ENCODE data around the gene FHIT. TPM values are rescaled to one million over a fixed set of nuclear protein-coding genes. Genes with fewer than 3 reads are reported as not detected.
A peak's percentile ranks its signal among the peaks of the same experiment; 100 is the strongest.

Gene FHIT
- total and polyA plus RNA-seq, 4 donors, result 2.1 to 14.7 (median 6.6) TPM

DNA sequence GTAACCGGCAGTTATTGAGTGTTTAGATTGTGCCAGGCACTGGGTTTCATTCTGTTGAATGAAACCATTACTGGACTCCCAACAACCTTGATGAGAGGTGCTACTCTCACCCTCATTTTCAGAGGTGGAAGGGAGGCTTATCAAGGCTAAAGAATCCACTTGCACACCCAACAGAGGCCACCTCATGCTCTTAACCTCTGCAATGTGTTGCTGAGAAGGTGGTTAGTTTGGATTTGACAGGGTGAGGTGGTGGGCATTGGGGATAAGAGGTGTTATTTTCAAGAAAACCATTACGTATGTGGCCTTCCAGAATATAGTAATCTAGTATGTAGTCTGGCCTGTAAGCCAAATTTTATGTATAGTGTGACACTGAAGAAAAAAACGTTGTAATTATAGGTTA, 73.1 kb downstream of the FHIT start:
- no peak for DNase-seq (ENCODE audit: low spot score)
- WGBS, result 93% methylated on average over 3 of the region's 3 CpGs

DNA sequence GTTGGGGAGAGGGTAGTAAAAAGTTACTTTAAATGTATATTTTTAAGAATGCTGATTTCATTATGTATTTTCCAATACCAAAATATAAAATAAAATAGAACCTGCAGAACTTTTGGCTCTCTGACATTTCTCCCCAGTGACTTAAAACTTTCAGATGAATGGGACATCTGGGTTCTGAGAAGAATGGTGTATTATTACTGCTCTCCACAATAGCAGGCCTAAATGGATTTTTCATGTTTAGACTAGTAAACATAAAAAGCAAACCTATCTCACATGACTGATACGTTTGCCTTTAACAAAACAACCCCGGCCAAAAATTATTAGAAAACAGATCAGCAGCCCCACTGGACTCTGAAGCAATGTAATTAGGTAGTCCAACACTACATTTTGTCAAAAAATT, 73.8 kb downstream of the FHIT start:
- H3K36me3 ChIP-seq (ENCODE audit: control insufficient read depth in 4 of 4, insufficient read depth in 3 of 4, low read depth in 1 of 4, low read length in 3 of 4), result no peaks in the 10 kb centered on the region
- no peak for DNase-seq (ENCODE audit: low spot score)
- H3K27me3 ChIP-seq (ENCODE audit: control insufficient read depth in 4 of 4, insufficient read depth in 4 of 4, low read length in 3 of 4), result no peaks in the 10 kb centered on the region
- no peak for TF ChIP-seq EGR1 (IDR thresholded peaks at IDR 0.05; ENCODE audit: low read depth in 2 of 2)
- H3K27ac ChIP-seq (ENCODE audit: low read depth in 1 of 2, low read length in 2 of 2), result no peak overlapping the region
- no peak overlapping the region for H3K9ac ChIP-seq (ENCODE audit: low read depth in 1 of 2, low read length in 2 of 2)
- WGBS, result 80% methylated on average over 2 of the region's 2 CpGs
- peaks cover 0 to 8% (median 4%) of the 10 kb centered on the region in 4 donors for H3K4me1 ChIP-seq (ENCODE audit: control insufficient read depth in 4 of 4, insufficient read depth in 4 of 4, low read length in 3 of 4)
- no peak overlapping the region for H3K4me3 ChIP-seq (ENCODE audit: low read depth in 1 of 3, low read length in 3 of 3)
- no peaks in the 10 kb centered on the region for H3K9me3 ChIP-seq (ENCODE audit: control insufficient read depth in 4 of 4, low read length in 3 of 4)

More for the DNA sequence above, 73.1 kb downstream of the FHIT start:
- Histone ChIP-seq H3K9ac (ENCODE audit: low read depth in 1 of 2, low read length in 2 of 2) (no peak overlapping the region), H3K27ac (ENCODE audit: low read depth in 1 of 2, low read length in 2 of 2) (no peak overlapping the region), H3K9me3 (ENCODE audit: control insufficient read depth in 4 of 4, low read length in 3 of 4) (no peaks in the 10 kb centered on the region), H3K4me3 (ENCODE audit: low read depth in 1 of 3, low read length in 3 of 3) (no peak overlapping the region), H3K27me3 (ENCODE audit: control insufficient read depth in 4 of 4, insufficient read depth in 4 of 4, low read length in 3 of 4) (no peaks in the 10 kb centered on the region), H3K4me1 (ENCODE audit: control insufficient read depth in 4 of 4, insufficient read depth in 4 of 4, low read length in 3 of 4) (peaks cover 0 to 6% (median 3%) of the 10 kb centered on the region in 4 donors), H3K36me3 (ENCODE audit: control insufficient read depth in 4 of 4, insufficient read depth in 3 of 4, low read depth in 1 of 4, low read length in 3 of 4) (no peaks in the 10 kb centered on the region)
- TF ChIP-seq, protein P1, sequence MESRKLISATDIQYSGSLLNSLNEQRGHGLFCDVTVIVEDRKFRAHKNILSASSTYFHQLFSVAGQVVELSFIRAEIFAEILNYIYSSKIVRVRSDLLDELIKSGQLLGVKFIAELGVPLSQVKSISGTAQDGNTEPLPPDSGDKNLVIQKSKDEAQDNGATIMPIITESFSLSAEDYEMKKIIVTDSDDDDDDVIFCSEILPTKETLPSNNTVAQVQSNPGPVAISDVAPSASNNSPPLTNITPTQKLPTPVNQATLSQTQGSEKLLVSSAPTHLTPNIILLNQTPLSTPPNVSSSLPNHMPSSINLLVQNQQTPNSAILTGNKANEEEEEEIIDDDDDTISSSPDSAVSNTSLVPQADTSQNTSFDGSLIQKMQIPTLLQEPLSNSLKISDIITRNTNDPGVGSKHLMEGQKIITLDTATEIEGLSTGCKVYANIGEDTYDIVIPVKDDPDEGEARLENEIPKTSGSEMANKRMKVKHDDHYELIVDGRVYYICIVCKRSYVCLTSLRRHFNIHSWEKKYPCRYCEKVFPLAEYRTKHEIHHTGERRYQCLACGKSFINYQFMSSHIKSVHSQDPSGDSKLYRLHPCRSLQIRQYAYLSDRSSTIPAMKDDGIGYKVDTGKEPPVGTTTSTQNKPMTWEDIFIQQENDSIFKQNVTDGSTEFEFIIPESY (IDR thresholded peaks at IDR 0.05), result no peak
- TF ChIP-seq SP1 (IDR thresholded peaks at IDR 0.05), result no peak
- TF ChIP-seq RAD21 (IDR thresholded peaks at IDR 0.05), result no peak
- no peak for TF ChIP-seq FOXA2 (IDR thresholded peaks at IDR 0.05)
- TF ChIP-seq, protein P2, sequence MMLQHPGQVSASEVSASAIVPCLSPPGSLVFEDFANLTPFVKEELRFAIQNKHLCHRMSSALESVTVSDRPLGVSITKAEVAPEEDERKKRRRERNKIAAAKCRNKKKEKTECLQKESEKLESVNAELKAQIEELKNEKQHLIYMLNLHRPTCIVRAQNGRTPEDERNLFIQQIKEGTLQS (IDR thresholded peaks at IDR 0.05), result no peak
- no peak for TF ChIP-seq HNF4G (IDR thresholded peaks at IDR 0.05)
- no peak for TF ChIP-seq TAF1 (conservative IDR thresholded peaks at IDR 0.05)
- no peak for TF ChIP-seq EGR1 (IDR thresholded peaks at IDR 0.05; ENCODE audit: low read depth in 2 of 2)
- TF ChIP-seq FOXA1 (IDR thresholded peaks at IDR 0.05), result no peak
- TF ChIP-seq YY1 (IDR thresholded peaks at IDR 0.05), result no peak

GRCh38 chr3:61173676-61174075, 77.6 kb downstream of the FHIT start:
- H3K9me3 ChIP-seq (ENCODE audit: control insufficient read depth in 4 of 4, low read length in 3 of 4), result no peaks in the 10 kb centered on the region
- DNase-seq (ENCODE audit: low spot score), result no peak
- no peak overlapping the region for H3K4me3 ChIP-seq (ENCODE audit: low read depth in 1 of 3, low read length in 3 of 3)
- TF ChIP-seq GABPA (IDR thresholded peaks at IDR 0.05 in 1 of 2, conservative IDR thresholded peaks at IDR 0.05 in 1 of 2), result no peak
- peak; percentile 63 to 79 for TF ChIP-seq HNF4A (conservative IDR thresholded peaks at IDR 0.05)
- TF ChIP-seq, protein P3, sequence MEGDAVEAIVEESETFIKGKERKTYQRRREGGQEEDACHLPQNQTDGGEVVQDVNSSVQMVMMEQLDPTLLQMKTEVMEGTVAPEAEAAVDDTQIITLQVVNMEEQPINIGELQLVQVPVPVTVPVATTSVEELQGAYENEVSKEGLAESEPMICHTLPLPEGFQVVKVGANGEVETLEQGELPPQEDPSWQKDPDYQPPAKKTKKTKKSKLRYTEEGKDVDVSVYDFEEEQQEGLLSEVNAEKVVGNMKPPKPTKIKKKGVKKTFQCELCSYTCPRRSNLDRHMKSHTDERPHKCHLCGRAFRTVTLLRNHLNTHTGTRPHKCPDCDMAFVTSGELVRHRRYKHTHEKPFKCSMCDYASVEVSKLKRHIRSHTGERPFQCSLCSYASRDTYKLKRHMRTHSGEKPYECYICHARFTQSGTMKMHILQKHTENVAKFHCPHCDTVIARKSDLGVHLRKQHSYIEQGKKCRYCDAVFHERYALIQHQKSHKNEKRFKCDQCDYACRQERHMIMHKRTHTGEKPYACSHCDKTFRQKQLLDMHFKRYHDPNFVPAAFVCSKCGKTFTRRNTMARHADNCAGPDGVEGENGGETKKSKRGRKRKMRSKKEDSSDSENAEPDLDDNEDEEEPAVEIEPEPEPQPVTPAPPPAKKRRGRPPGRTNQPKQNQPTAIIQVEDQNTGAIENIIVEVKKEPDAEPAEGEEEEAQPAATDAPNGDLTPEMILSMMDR (IDR thresholded peaks at IDR 0.05; ENCODE audit: low read depth, low read length, missing input control), result no peak
- peak in 1 of 2 donors; percentile 29 for TF ChIP-seq JUND (IDR thresholded peaks at IDR 0.05)
- peak in 1 of 2 donors; percentile 10 for TF ChIP-seq RXRA (IDR thresholded peaks at IDR 0.05)
- peak in 1 of 2 donors; percentile 17 for TF ChIP-seq RAD21 (IDR thresholded peaks at IDR 0.05)
- no peak overlapping the region for H3K9ac ChIP-seq (ENCODE audit: low read depth in 1 of 2, low read length in 2 of 2)
- H3K4me1 ChIP-seq (ENCODE audit: control insufficient read depth in 4 of 4, insufficient read depth in 4 of 4, low read length in 3 of 4), result peaks cover 0 to 10% (median 3%) of the 10 kb centered on the region in 4 donors
- no peaks in the 10 kb centered on the region for H3K27me3 ChIP-seq (ENCODE audit: control insufficient read depth in 4 of 4, insufficient read depth in 4 of 4, low read length in 3 of 4)
- H3K27ac ChIP-seq (ENCODE audit: low read depth in 1 of 2, low read length in 2 of 2), result no peak overlapping the region
- no peaks in the 10 kb centered on the region for H3K36me3 ChIP-seq (ENCODE audit: control insufficient read depth in 4 of 4, insufficient read depth in 3 of 4, low read depth in 1 of 4, low read length in 3 of 4)

All from liver (tissue), 9 donors.